CD14-positive monocyte (primary cell): ENCODE results near the gene ANKRD33. TPM values are rescaled to one million over a fixed set of nuclear protein-coding genes. Genes with fewer than 3 reads are reported as not detected.

Experiments used
- DNase-seq, 3 donors: peaks; one replicate each; pipeline ENCODE4 v3.0.0-alpha.2; 2011 to 2022
- H2AFZ ChIP-seq: 2 replicates; pipeline ENCODE4 v1.6.0; 2012; ENCODE audit warnings: mild to moderate bottlenecking, low read depth, low read length, inconsistent platforms; ENCODE audit not compliant: insufficient read depth, poor library complexity, severe bottlenecking
- H3K27ac ChIP-seq, 2 donors: 1 replicate in 1 of 2; 2 replicates in 1 of 2; pipeline ENCODE4 v1.5.1; 2012 to 2013; ENCODE audit warnings: low read length in 2 of 2, control low read depth in 1 of 2, inconsistent platforms in 1 of 2, low read depth in 1 of 2, mild to moderate bottlenecking in 1 of 2
- H3K27me3 ChIP-seq, 2 donors: one replicate each; pipeline versions ENCODE4 v1.6.0 to v1.6.1; 2011 to 2013; ENCODE audit warnings: low read length in 2 of 2; ENCODE audit not compliant: control insufficient read depth in 2 of 2, insufficient read depth in 2 of 2
- H3K36me3 ChIP-seq, 2 donors: replicated peaks in 1 of 2; 1 replicate in 1 of 2; 2 replicates in 1 of 2; pipeline versions ENCODE4 v1.5.1 to v1.6.1; 2012 to 2013; ENCODE audit warnings: low read length in 2 of 2, control low read depth in 1 of 2, inconsistent platforms in 1 of 2, mild to moderate bottlenecking in 1 of 2; ENCODE audit not compliant: insufficient read depth in 2 of 2, control insufficient read depth in 1 of 2
- H3K4me1 ChIP-seq, 2 donors: 1 replicate in 1 of 2; 2 replicates in 1 of 2; pipeline versions ENCODE4 v1.5.1 to v1.6.1; 2012 to 2013; ENCODE audit warnings: low read length in 2 of 2, control low read depth in 1 of 2, inconsistent platforms in 1 of 2, mild to moderate bottlenecking in 1 of 2, moderate library complexity in 1 of 2; ENCODE audit not compliant: insufficient read depth in 2 of 2, control insufficient read depth in 1 of 2
- H3K4me2 ChIP-seq: replicated peaks from 2 replicates; pipeline ENCODE3; 2012; ENCODE audit warnings: low read length, moderate library complexity, mild to moderate bottlenecking; ENCODE audit not compliant: poor library complexity, severe bottlenecking; ENCODE audit errors: extremely low read depth
- H3K4me3 ChIP-seq, 3 experiments: fragments of 200-600 bp in 1 of 3; sonication (generic) in 1 of 3; replicated peaks in 1 of 3; 1 replicate in 2 of 3; 2 replicates in 1 of 3; pipeline ENCODE4 v1.5.1; 2011 to 2013; ENCODE audit warnings: low read length in 3 of 3, mild to moderate bottlenecking in 3 of 3, control low read depth in 2 of 3, low read depth in 2 of 3, inconsistent platforms in 1 of 3, moderate library complexity in 1 of 3
- H3K79me2 ChIP-seq: 2 replicates; pipeline ENCODE4 v1.6.0; 2012; ENCODE audit warnings: mild to moderate bottlenecking, control low read depth, inconsistent platforms, low read length, moderate library complexity; ENCODE audit not compliant: insufficient read depth
- H3K9ac ChIP-seq: 2 replicates; pipeline ENCODE4 v1.6.0; 2017; ENCODE audit warnings: low read length, mild to moderate bottlenecking; ENCODE audit not compliant: insufficient read depth, poor library complexity, severe bottlenecking
- H3K9me3 ChIP-seq, 2 donors: replicated peaks in 1 of 2; 1 replicate in 1 of 2; 2 replicates in 1 of 2; pipeline versions ENCODE4 v1.5.1 to v1.6.1; 2012 to 2013; ENCODE audit warnings: low read length in 2 of 2, control low read depth in 1 of 2; ENCODE audit not compliant: control insufficient read depth in 1 of 2, insufficient read depth in 1 of 2
- H4K20me1 ChIP-seq: 2 replicates; pipeline ENCODE4 v1.6.0; 2012; ENCODE audit warnings: mild to moderate bottlenecking, low read length, control low read depth, moderate library complexity; ENCODE audit not compliant: insufficient read depth
- H3K27ac Mint-ChIP-seq, 7 donors: one replicate each; pipeline ENCODE4 v1.8.0; 2020; ENCODE audit warnings: mild to moderate bottlenecking in 7 of 7, mixed read lengths in 7 of 7, moderate library complexity in 6 of 7, inconsistent platforms in 2 of 7
- H3K27me3 Mint-ChIP-seq, 3 donors: one replicate each; pipeline ENCODE4 v1.8.0; 2021 to 2022; ENCODE audit warnings: low read depth in 3 of 3, mild to moderate bottlenecking in 3 of 3, mixed read lengths in 3 of 3, moderate library complexity in 3 of 3, inconsistent platforms in 1 of 3
- H3K36me3 Mint-ChIP-seq, 2 donors: one replicate each; pipeline ENCODE4 v1.8.0; 2020; ENCODE audit warnings: mixed read lengths in 2 of 2, inconsistent platforms in 1 of 2, mild to moderate bottlenecking in 1 of 2
- H3K4me1 Mint-ChIP-seq: one replicate; pipeline ENCODE4 v1.8.0; 2020; ENCODE audit warnings: mild to moderate bottlenecking, mixed read lengths
- H3K4me3 Mint-ChIP-seq, 2 donors: one replicate each; pipeline ENCODE4 v1.8.0; 2020; ENCODE audit warnings: mild to moderate bottlenecking in 2 of 2, mixed read lengths in 2 of 2, moderate library complexity in 1 of 2
- H3K9me3 Mint-ChIP-seq, 7 donors: one replicate each; pipeline ENCODE4 v1.8.0; 2020 to 2022; ENCODE audit warnings: mixed read lengths in 7 of 7, mild to moderate bottlenecking in 6 of 7, moderate library complexity in 6 of 7, inconsistent platforms in 2 of 7
- CTCF ChIP-seq: fragments of 200-600 bp; IDR thresholded peaks from one replicate; pipeline ENCODE4 v1.8.0; 2022; ENCODE audit warnings: antibody characterized with exemption, mild to moderate bottlenecking
- WGBS: methylation state at CpG from one replicate; pipeline ENCODE4 v1.1.5; 2013; ENCODE audit warnings: missing lambda C conversion rate; ENCODE audit not compliant: insufficient coverage; 5-methylcytosine and 5-hydroxymethylcytosine counted together
- intact Hi-C, 2 donors: fragments of 100-400 bp; cut with micrococcal nuclease; formaldehyde crosslinking; loops; one replicate each; pipeline versions ENCODE4 v1.15.0 to v1.15.1; 2023
- polyA plus RNA-seq, 3 donors: library from polyadenylated mRNA; depleted of rRNA in 1 of 3; unstranded in 2 of 3; stranded (reverse) in 1 of 3; fragments of 300-500 nt in 2 of 3; fragments of >200 nt in 1 of 3; fragmentation: Illumina TruSeq in 2 of 3; gene quantifications; 1 replicate in 2 of 3; 2 replicates in 1 of 3; pipeline ENCODE4 v1.2.3, GENCODE V29; 2012 to 2021

The ANKRD33 gene
- polyA plus RNA-seq, 3 donors, result 0.07 TPM; not detected in 2

GRCh38 chr12:51865757-51866270, 22.1 kb upstream of the ANKRD33 start:
- H4K20me1 ChIP-seq, result no peaks in the 10 kb centered on the region
- no peak for TF ChIP-seq CTCF
- no peak overlapping the region for H3K4me2 ChIP-seq
- H3K27ac ChIP-seq, result no peak overlapping the region
- H3K27me3 ChIP-seq, result peaks cover 3 to 52% of the 10 kb centered on the region in 2 donors
- DNase-seq, result no peak
- H3K36me3 Mint-ChIP-seq, result peaks cover 19 to 24% of the 10 kb centered on the region in 2 donors
- H3K27ac Mint-ChIP-seq, result no peak overlapping the region
- peaks cover 49% of the 10 kb centered on the region for H3K4me1 Mint-ChIP-seq
- intact Hi-C loops, result no loop called here
- H3K4me3 Mint-ChIP-seq, result peak overlapping the region in 1 of 2 donors; percentile 21
- H3K4me3 ChIP-seq, result no peak overlapping the region
- H3K4me1 ChIP-seq, result peaks cover 47 to 61% of the 10 kb centered on the region in 2 donors
- H3K36me3 ChIP-seq, result no peaks in the 10 kb centered on the region
- H3K9me3 ChIP-seq, result no peaks in the 10 kb centered on the region
- H3K9me3 Mint-ChIP-seq, result peaks cover 0 to 10% (median 2%) of the 10 kb centered on the region in 7 donors
- H3K27me3 Mint-ChIP-seq, result peaks cover 49 to 68% (median 56%) of the 10 kb centered on the region in 3 donors
- no peak overlapping the region for H3K9ac ChIP-seq
- H2AFZ ChIP-seq, result no peak overlapping the region
- no peaks in the 10 kb centered on the region for H3K79me2 ChIP-seq
- 99% methylated on average over 7 of the region's 7 CpGs for WGBS

DNA sequence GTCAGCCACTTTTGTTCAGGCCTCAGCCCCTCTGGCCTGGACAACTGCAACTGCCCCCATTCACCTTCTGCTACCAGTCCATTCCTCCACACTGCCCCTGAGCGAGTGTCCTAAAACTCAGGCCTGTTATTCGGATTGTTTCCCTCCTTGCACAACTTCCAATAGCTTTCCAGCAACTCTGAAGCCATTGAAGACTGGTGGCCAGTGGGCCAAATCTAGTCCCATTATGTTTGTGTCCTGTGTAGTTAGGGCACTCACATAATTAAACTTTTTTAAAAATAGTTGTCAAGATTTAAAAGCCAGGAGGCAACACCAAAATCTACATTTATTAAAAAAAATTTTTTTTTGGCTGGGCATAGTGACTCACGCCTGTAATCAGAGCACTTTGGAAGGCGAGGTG, 21.6 kb upstream of the ANKRD33 start:
- H3K27me3 ChIP-seq, result peaks cover 3 to 52% of the 10 kb centered on the region in 2 donors
- H3K9me3 Mint-ChIP-seq, result peaks cover 0 to 10% (median 2%) of the 10 kb centered on the region in 7 donors

More for the DNA sequence above, 21.6 kb upstream of the ANKRD33 start:
- Histone ChIP-seq H2AFZ (no peak overlapping the region), H3K4me1 (peaks cover 52 to 67% of the 10 kb centered on the region in 2 donors), H3K4me3 (no peak overlapping the region), H3K36me3 (no peaks in the 10 kb centered on the region), H3K27ac (no peak overlapping the region), H4K20me1 (no peaks in the 10 kb centered on the region), H3K79me2 (no peaks in the 10 kb centered on the region), H3K9ac (no peak overlapping the region), H3K9me3 (no peaks in the 10 kb centered on the region), H3K4me2 (no peak overlapping the region)
- Mint-ChIP-seq H3K27ac (no peak overlapping the region), H3K4me1 (peaks cover 54% of the 10 kb centered on the region), H3K36me3 (peaks cover 19 to 24% of the 10 kb centered on the region in 2 donors), H3K4me3 (no peak overlapping the region), H3K27me3 (peaks cover 44 to 63% (median 56%) of the 10 kb centered on the region in 3 donors)
- no peak for TF ChIP-seq CTCF
- DNase-seq, result no peak
- WGBS, result 100% methylated on average over 1 of the region's 4 CpGs
- intact Hi-C loops, result no loop called here
